Activated CD8-positive, alpha-beta memory T cell treated with anti-CD3 and anti-CD28 coated beads, Interleukin-2, amount 50 U/mL, for 24 hours (primary cell): ENCODE measurements around the gene KCNA2.

Source experiments
- DNase-seq: peaks from one replicate; pipeline ENCODE4 v3.0.0-alpha.2; 2020; ENCODE audit errors: extremely low read depth

The KCNA2 gene

GRCh38 chr1:110566836-110567235, 39.3 kb downstream of the KCNA2 start:
- no peak for DNase-seq

- DNase-seq: no peak
Measured at GRCh38 chr1:110565565-110565964, 40.6 kb downstream of the KCNA2 start.

GRCh38 chr1:110563089-110563488, 43.1 kb downstream of the KCNA2 start:
- no peak for DNase-seq

- no peak for DNase-seq
Measured at GRCh38 chr1:110561596-110561995, 44.6 kb downstream of the KCNA2 start.

- DNase-seq: no peak
Measured at GRCh38 chr1:110559157-110559556, 47.0 kb downstream of the KCNA2 start.

- DNase-seq: no peak
Measured at GRCh38 chr1:110557481-110557880, 48.7 kb downstream of the KCNA2 start.

- no peak for DNase-seq
Measured at GRCh38 chr1:110556471-110556807, 49.7 kb downstream of the KCNA2 start.

GRCh38 chr1:110555807-110556470, 50.2 kb downstream of the KCNA2 start:
- no peak for DNase-seq

GRCh38 chr1:110554871-110555801, 51.0 kb downstream of the KCNA2 start:
- DNase-seq: peak; percentile 2

- no peak for DNase-seq
Measured at GRCh38 chr1:110551278-110551809, 54.8 kb downstream of the KCNA2 start.

GRCh38 chr1:110549831-110550230, 56.3 kb downstream of the KCNA2 start:
- no peak for DNase-seq

GRCh38 chr1:110548381-110548780, 57.8 kb downstream of the KCNA2 start:
- DNase-seq: no peak

GRCh38 chr1:110547017-110547416, 59.1 kb downstream of the KCNA2 start:
- DNase-seq: no peak

- no peak for DNase-seq
Measured at GRCh38 chr1:110545492-110545891, 60.7 kb downstream of the KCNA2 start.

GRCh38 chr1:110544753-110545152, 61.4 kb downstream of the KCNA2 start:
- no peak for DNase-seq
